Measurements from ENCODE around the gene C5.

Gene C5

GRCh38 chr9:120916991-120917880, 132.8 kb downstream of the C5 start:
- DNase-seq, result peak in 1 of 10 donors; percentile 29
- intact Hi-C loops (cut with DNase I), result no loop called here

GRCh38 chr9:120916588-120916987, 133.5 kb downstream of the C5 start:
- intact Hi-C loops (cut with DNase I), result no loop called here
- DNase-seq, result peak in 5 of 10 donors; percentile 43 to 93 (median 64)

- DNase-seq, result peak in 2 of 10 donors; percentile 34 to 72
- intact Hi-C loops (cut with DNase I), result loop anchor here (2.0 kb wide), 1 partner anchor 21 kb away; no protein-coding TSS in a partner anchor
These were observed 134.1 kb downstream of the C5 start for GRCh38 chr9:120915854-120916470.

- DNase-seq, result peak in 1 of 10 donors; percentile 63
- intact Hi-C loops (cut with DNase I), result loop anchor here (2.0 kb wide), 1 partner anchor 22 kb away; no protein-coding TSS in a partner anchor
These were observed 135.1 kb downstream of the C5 start for GRCh38 chr9:120914953-120915352.

- peak; percentile 58 to 97 (median 82) for DNase-seq
- intact Hi-C loops (cut with DNase I), result loop anchor here (2.0 kb wide), 1 partner anchor 22 kb away; no protein-coding TSS in a partner anchor
These were observed 135.7 kb downstream of the C5 start for GRCh38 chr9:120914396-120914795.

- peak in 1 of 10 donors; percentile 35 for DNase-seq
- intact Hi-C loops (cut with DNase I), result loop anchor here (2.0 kb wide), 1 partner anchor 23 kb away; no protein-coding TSS in a partner anchor
These were observed 136.3 kb downstream of the C5 start for GRCh38 chr9:120913647-120914264.

- intact Hi-C loops (cut with DNase I), result no loop called here
These were observed 137.0 kb downstream of the C5 start for GRCh38 chr9:120912958-120913646.

GRCh38 chr9:120911295-120911837, 138.7 kb downstream of the C5 start:
- intact Hi-C loops (cut with DNase I), result no loop called here
- no peak for DNase-seq

More at GRCh38 chr9:120912958-120913646, 137.0 kb downstream of the C5 start:
- peak in 1 of 10 donors; percentile 82 for DNase-seq

- DNase-seq, result no peak
- intact Hi-C loops (cut with DNase I), result no loop called here
These were observed 139.4 kb downstream of the C5 start for GRCh38 chr9:120910643-120911042.

GRCh38 chr9:120909904-120910303, 140.2 kb downstream of the C5 start:
- DNase-seq, result no peak
- intact Hi-C loops (cut with DNase I), result no loop called here

- peak in 1 of 10 donors; percentile 26 for DNase-seq
- intact Hi-C loops (cut with DNase I), result no loop called here
These were observed 144.5 kb downstream of the C5 start for GRCh38 chr9:120905315-120906164.

- no peak for DNase-seq
- intact Hi-C loops (cut with DNase I), result no loop called here
These were observed 145.1 kb downstream of the C5 start for GRCh38 chr9:120904978-120905301.

GRCh38 chr9:120904061-120904977, 145.8 kb downstream of the C5 start:
- intact Hi-C loops (cut with DNase I), result no loop called here
- DNase-seq, result no peak

GRCh38 chr9:120902569-120903535, 147.2 kb downstream of the C5 start:
- DNase-seq, result no peak
- intact Hi-C loops (cut with DNase I), result no loop called here
